Measurements from ENCODE around the gene TNS1.

The TNS1 gene

GRCh38 chr2:217902379-217903141, 100.2 kb downstream of the TNS1 start:
- Histone ChIP-seq H3K4me3 (ENCODE audit: low read length) (no peak overlapping the region), H3K36me3 (replicated peaks; ENCODE audit: insufficient read depth, low read length) (no peaks in the 10 kb centered on the region), H2AFZ (ENCODE audit: low read length) (no peak overlapping the region), H3K27ac (ENCODE audit: low read length) (no peak overlapping the region), H3K4me2 (ENCODE audit: low read depth, low read length) (no peak overlapping the region), H3K9ac (ENCODE audit: low read length) (no peak overlapping the region), H3K79me2 (ENCODE audit: low read length) (no peaks in the 10 kb centered on the region), H3F3A (ENCODE audit: insufficient read depth, low read length) (no peaks in the 10 kb centered on the region), H3K9me2 (replicated peaks; ENCODE audit: insufficient read depth, low read length) (no peaks in the 10 kb centered on the region), H3K4me1 (ENCODE audit: low read length) (no peaks in the 10 kb centered on the region), H3K27me3 (replicated peaks; ENCODE audit: insufficient read depth, low read length) (peaks cover 4% of the 10 kb centered on the region; the same call in 1 of the 2 replicates), H4K20me1 (ENCODE audit: insufficient read depth, low read length) (no peaks in the 10 kb centered on the region), H3K9me3 (replicated peaks; ENCODE audit: insufficient read depth, low read length) (no peaks in the 10 kb centered on the region)
- DNase-seq, result no peak
- TF ChIP-seq EZH2 (optimal IDR thresholded peaks at IDR 0.05; ENCODE audit: low read depth, low read length), result no peak
- TF ChIP-seq, protein P1, sequence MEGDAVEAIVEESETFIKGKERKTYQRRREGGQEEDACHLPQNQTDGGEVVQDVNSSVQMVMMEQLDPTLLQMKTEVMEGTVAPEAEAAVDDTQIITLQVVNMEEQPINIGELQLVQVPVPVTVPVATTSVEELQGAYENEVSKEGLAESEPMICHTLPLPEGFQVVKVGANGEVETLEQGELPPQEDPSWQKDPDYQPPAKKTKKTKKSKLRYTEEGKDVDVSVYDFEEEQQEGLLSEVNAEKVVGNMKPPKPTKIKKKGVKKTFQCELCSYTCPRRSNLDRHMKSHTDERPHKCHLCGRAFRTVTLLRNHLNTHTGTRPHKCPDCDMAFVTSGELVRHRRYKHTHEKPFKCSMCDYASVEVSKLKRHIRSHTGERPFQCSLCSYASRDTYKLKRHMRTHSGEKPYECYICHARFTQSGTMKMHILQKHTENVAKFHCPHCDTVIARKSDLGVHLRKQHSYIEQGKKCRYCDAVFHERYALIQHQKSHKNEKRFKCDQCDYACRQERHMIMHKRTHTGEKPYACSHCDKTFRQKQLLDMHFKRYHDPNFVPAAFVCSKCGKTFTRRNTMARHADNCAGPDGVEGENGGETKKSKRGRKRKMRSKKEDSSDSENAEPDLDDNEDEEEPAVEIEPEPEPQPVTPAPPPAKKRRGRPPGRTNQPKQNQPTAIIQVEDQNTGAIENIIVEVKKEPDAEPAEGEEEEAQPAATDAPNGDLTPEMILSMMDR (IDR thresholded peaks at IDR 0.05; ENCODE audit: low read length), result no peak
- TF ChIP-seq EZH2phosphoT487 (IDR thresholded peaks at IDR 0.05; ENCODE audit: low read length), result no peak

DNA sequence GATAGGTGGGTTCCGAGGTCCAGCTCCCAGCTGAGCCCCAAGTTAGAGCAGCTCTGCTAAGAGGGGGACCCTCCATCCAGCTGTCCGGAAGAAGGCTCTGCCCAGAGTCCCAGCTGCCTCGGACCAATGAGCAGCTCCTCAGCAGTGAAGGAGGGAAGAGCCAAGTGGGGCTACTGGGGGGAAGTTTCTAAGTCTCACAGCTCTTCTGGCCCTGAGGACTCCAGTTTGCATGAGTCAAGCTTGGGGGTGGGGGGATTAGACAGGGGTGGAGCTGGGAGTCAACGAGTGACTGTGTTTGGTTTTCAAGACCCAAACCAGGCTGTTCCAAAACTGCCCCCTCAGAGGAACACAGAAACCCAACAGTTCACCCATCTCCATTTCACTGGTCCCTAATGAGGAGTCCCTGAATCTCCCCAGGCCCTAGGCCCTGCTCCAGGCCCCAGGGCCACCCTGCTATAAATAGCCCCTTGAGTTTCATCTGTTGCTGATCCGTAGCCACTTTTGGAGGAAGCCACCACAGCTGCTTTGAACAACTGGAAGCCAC, 100.9 kb downstream of the TNS1 start:
- no peaks in the 10 kb centered on the region for H3K9me3 ChIP-seq (replicated peaks; ENCODE audit: insufficient read depth, low read length)
- H2AFZ ChIP-seq (ENCODE audit: low read length), result no peak overlapping the region
- TF ChIP-seq EZH2phosphoT487 (IDR thresholded peaks at IDR 0.05; ENCODE audit: low read length) (no peak), EZH2 (optimal IDR thresholded peaks at IDR 0.05; ENCODE audit: low read depth, low read length) (no peak)
- TF ChIP-seq, protein P1 (IDR thresholded peaks at IDR 0.05; ENCODE audit: low read length), result no peak
- no peaks in the 10 kb centered on the region for H3K36me3 ChIP-seq (replicated peaks; ENCODE audit: insufficient read depth, low read length)
- no peaks in the 10 kb centered on the region for H3F3A ChIP-seq (ENCODE audit: insufficient read depth, low read length)
- no peak for DNase-seq
- no peaks in the 10 kb centered on the region for H3K9me2 ChIP-seq (replicated peaks; ENCODE audit: insufficient read depth, low read length)
- no peak overlapping the region for H3K9ac ChIP-seq (ENCODE audit: low read length)
- peaks cover 4% of the 10 kb centered on the region; the same call in 1 of the 2 replicates for H3K27me3 ChIP-seq (replicated peaks; ENCODE audit: insufficient read depth, low read length)
- H3K79me2 ChIP-seq (ENCODE audit: low read length), result no peaks in the 10 kb centered on the region
- H3K4me3 ChIP-seq (ENCODE audit: low read length), result no peak overlapping the region
- no peaks in the 10 kb centered on the region for H3K4me1 ChIP-seq (ENCODE audit: low read length)
- no peak overlapping the region for H3K27ac ChIP-seq (ENCODE audit: low read length)
- no peak overlapping the region for H3K4me2 ChIP-seq (ENCODE audit: low read depth, low read length)
- H4K20me1 ChIP-seq (ENCODE audit: insufficient read depth, low read length), result no peaks in the 10 kb centered on the region

DNA sequence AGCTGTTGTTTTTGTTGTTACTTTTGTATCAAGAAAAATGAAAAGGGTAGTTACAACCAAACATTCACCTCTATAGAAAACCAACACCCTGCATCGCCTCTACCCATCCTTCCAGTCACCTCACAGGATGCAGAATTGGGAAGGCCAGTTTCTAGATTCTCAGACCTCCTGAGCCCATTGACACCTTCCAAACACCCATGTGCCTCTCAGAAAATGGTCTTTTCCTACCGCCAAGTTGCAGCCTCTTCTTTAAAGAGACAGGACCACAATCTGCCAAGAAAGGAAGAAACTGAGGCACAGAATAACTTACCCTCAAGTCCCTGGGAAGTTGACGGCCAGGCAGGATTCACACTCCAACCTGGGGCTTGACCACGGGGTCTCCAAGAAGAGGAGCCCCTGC, 101.4 kb downstream of the TNS1 start:
- H3K9ac ChIP-seq (ENCODE audit: low read length), result no peak overlapping the region
- H3K36me3 ChIP-seq (replicated peaks; ENCODE audit: insufficient read depth, low read length), result no peaks in the 10 kb centered on the region
- TF ChIP-seq EZH2 (optimal IDR thresholded peaks at IDR 0.05; ENCODE audit: low read depth, low read length) (no peak), EZH2phosphoT487 (IDR thresholded peaks at IDR 0.05; ENCODE audit: low read length) (no peak)
- TF ChIP-seq, protein P1 (IDR thresholded peaks at IDR 0.05; ENCODE audit: low read length), result no peak
- H3K9me3 ChIP-seq (replicated peaks; ENCODE audit: insufficient read depth, low read length), result no peaks in the 10 kb centered on the region
- no peak overlapping the region for H3K27ac ChIP-seq (ENCODE audit: low read length)
- DNase-seq, result no peak
- H2AFZ ChIP-seq (ENCODE audit: low read length), result no peak overlapping the region
- H3K4me2 ChIP-seq (ENCODE audit: low read depth, low read length), result no peak overlapping the region
- H3K9me2 ChIP-seq (replicated peaks; ENCODE audit: insufficient read depth, low read length), result no peaks in the 10 kb centered on the region
- H3K79me2 ChIP-seq (ENCODE audit: low read length), result no peaks in the 10 kb centered on the region
- no peak overlapping the region for H3K4me3 ChIP-seq (ENCODE audit: low read length)
- no peaks in the 10 kb centered on the region for H3K4me1 ChIP-seq (ENCODE audit: low read length)
- H4K20me1 ChIP-seq (ENCODE audit: insufficient read depth, low read length), result no peaks in the 10 kb centered on the region
- H3F3A ChIP-seq (ENCODE audit: insufficient read depth, low read length), result no peaks in the 10 kb centered on the region
- peaks cover 4% of the 10 kb centered on the region; the same call in 1 of the 2 replicates for H3K27me3 ChIP-seq (replicated peaks; ENCODE audit: insufficient read depth, low read length)

Data from MM.1S (cell line).